Stimulated activated CD4-positive, alpha-beta T cell treated with anti-CD3 and anti-CD28 coated beads, Interleukin-1b, Interleukin-23, amount 100 ng/mL, for 24 hours (primary cell): ENCODE data around the gene SLC7A5.
"Not testable (repeated sequence)": the region's sequence is repeated elsewhere in the genome, so short reads cannot be mapped to it uniquely, and the experiment has no call there.

ENCODE experiments used
- DNase-seq, 4 experiments: peaks; one replicate each; pipeline ENCODE4 v3.0.0-alpha.2; 2020; ENCODE audit warnings: low read depth in 4 of 4, low spot score in 1 of 4

SLC7A5 gene

DNA sequence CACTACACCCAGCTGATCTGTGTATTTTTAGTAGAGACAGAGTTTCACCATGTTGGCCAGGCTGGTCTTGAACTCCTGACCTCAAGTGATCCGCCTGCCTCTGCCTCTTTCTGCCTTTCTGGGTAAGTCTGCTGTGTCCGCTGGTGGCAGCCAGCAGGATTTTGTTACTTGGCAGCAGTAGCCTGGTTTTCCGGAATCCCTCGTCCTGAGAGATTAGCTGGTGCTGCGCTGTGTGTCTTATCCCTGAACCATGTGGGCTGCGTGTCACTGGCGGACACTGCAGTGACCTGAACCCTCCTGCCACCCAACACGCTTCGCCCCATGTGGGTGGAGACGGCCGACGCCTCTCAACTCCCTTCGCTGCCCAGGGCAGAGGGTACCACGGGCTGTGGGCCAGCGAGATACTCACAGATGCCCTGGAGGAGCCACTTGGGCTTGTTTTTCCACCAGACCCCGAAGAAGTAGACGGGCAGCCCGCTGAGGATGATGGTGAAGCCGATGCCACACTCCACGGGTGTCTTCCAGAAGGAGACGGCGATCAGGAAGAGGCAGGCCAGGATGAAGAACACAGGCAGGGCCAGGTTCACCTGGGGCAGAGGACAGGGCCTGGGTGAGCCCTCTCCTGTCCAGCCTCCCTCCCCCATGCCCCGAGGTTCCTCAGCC lies 35.2 kb downstream of the SLC7A5 start:
- DNase-seq, result no peak

DNA sequence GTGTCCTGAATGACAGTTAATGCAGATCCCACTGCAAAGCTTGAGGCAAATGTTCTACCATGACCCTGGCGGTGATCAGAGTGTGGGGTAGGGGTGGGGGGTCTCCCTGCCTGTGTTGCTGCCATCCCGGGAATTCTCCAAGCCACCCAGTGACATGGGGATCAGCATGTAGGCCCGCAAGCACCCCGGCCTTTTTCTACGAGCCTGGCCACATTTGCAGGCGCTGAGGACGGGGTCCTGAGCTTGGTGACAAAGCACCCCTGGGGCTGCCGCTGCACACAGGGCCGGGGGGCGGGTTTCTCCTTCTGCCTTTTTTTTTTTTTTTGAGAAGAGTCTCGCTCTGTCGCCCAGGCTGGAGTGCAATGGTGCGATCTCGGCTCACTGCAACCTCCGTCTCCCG lies 35.8 kb downstream of the SLC7A5 start:
- DNase-seq, result no peak

DNA sequence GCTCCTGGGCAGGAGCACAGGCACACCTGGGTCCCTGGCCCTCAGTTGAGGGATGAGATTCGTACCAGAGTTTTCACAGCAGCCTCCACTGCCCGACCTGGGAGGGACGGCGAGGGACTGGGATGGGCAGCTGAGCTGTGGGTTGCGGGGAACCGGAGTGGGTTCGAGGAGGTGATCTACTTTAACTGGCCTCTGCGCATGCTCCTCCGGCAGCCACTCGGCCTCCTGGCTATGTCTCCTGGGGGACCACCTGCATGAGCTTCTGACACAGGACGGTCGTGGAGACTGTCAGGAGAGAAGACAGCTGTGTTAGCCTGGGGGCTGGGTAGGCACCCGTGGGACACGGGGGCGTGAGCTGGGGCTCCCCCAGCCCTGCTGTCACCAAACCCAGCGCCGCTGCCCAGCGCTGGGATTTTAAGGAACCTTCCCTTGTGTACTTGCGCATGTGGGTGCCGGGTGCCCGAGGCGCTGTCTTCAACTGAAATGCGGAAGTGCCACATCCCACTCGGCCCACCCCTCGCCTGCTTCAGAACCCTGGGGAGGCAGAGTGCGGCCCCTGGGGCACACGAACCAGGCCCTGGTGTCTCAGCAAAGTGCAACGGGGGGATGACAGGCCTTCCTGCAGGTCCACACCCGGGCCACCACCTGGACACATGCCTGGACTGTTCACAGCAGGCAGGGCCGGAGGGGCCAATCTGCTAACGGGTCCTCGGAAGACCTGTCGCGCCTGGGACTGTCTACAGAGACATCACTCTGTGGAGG lies 36.4 kb downstream of the SLC7A5 start:
- no peak for DNase-seq

DNA sequence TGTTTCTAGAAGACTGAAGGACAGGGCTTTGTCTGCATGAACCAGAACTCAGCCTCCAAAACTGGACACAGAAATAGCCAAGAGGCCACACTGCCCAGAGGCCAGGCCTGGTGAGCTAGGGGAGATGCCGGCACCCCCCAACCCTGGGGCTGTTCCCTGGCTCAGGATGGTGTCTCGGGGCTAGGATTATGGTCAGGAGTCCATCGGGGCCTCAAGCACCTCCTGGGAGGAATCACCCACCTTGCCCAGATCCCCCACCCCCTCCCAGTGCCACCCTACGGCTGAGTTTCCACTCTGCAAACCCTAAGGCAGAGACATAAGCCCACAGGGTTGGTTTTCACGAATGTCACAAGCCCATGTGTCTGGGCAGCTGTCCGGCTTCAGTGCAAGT lies 37.2 kb downstream of the SLC7A5 start:
- no peak for DNase-seq

DNA sequence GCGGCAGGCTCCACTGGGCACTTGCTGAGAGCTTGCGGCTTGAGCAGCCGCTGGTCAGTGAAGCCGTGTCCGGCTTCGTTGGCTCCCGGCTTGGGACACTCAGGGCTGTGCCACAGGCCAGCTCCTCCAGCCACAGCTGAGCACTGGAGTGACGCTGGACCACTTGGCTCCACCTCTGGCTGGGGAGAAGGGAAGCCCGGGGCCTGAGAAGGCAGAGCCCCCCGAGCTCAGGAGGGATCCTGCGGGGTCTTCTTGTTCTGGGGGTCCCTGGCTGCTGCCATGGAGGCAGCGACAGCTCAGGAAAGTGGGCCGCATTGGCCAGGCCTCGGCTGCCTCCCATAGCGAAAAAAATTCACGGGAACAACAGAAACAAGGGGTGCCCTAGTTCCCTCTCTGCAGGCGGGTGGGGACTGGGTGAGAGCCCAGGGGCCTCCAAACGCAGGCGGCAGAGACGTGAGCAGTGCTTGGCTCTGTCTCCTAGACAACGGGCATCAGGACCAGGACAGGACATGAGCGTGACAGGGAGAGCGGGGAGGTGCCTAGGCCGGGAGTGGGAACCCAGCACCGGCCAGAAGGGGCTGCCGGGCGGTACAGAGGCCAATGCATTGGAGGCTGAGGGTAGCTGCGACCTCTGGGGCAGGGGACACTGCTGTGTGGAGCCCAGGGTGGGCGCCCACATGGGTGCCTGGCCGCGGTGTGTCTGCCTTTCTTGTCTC lies 37.7 kb downstream of the SLC7A5 start:
- DNase-seq, result no peak

DNA sequence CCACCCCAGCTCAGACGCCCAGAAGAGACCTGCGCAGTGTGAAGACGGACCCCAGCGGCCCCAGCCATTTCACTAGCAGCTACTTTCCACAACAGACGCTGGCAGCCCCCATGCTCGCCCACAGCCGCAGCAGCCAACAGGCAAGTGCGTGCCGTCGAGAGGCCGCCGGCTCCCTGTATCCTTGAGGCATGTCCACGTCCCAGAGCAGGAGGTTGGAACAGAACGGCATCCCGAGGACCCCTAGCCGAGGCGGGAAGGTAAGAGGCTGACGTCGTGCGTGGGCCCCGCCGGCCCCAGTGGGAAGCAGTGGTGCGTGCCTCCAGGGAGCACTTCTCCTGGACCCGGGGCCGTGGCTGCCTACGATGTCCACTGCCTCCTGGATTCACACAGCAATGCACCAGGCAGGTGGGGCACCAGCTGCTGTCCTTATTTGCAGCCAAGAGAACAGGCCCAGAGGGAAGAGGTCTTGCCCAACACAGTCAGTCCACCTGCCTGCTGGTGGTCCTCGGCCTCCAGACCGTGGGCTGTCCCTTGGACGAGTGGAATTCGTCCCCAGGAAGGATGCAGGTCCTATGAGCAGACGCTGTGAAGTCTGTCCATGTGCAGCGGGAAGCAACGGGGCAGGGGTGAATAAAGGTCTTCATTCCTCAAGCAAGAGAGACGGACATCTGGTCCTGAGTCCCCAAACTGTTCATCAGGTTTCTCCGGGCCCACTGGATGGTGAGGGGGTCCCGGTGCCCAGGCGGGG lies 38.5 kb downstream of the SLC7A5 start:
- DNase-seq, result no peak

- no peak for DNase-seq
These were observed 39.2 kb downstream of the SLC7A5 start for GRCh38 chr16:87829988-87830672.

- DNase-seq, result no peak
These were observed 39.7 kb downstream of the SLC7A5 start for GRCh38 chr16:87829622-87829980.

DNA sequence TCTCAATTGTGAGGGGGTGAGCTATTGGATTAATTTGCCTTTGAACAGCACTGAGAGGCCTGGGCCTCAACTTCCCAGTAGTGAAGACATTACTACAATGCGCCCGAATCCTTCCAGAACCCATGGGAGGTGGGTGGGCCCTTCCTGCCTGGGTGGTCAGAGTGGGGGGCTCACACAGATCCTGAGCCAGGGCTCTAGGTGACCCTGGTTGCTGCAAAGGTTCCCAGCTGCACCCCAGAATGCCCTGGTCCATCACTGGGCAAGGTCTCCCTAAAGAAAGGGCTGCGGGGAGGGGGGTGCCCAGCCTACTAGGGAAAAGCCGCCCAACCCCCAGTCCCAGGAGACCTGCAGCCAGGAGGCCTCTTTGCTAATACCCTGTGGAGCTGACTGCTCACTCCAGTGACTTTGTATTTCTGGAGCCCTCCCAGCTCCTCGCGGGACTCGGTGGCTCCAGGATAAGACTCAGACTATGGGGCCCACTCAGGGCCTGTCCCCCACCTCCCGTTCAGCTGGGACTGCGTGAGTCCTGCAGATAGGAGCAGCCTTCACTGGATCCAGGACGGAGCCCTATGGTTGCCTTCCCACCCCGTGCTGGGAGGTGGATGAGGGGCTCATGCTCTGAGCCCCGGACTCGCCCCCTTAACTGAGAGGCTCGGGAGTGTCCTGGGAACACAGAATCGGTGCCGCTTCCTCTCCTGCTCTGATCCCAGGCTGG lies 40.2 kb downstream of the SLC7A5 start:
- DNase-seq, result no peak

DNA sequence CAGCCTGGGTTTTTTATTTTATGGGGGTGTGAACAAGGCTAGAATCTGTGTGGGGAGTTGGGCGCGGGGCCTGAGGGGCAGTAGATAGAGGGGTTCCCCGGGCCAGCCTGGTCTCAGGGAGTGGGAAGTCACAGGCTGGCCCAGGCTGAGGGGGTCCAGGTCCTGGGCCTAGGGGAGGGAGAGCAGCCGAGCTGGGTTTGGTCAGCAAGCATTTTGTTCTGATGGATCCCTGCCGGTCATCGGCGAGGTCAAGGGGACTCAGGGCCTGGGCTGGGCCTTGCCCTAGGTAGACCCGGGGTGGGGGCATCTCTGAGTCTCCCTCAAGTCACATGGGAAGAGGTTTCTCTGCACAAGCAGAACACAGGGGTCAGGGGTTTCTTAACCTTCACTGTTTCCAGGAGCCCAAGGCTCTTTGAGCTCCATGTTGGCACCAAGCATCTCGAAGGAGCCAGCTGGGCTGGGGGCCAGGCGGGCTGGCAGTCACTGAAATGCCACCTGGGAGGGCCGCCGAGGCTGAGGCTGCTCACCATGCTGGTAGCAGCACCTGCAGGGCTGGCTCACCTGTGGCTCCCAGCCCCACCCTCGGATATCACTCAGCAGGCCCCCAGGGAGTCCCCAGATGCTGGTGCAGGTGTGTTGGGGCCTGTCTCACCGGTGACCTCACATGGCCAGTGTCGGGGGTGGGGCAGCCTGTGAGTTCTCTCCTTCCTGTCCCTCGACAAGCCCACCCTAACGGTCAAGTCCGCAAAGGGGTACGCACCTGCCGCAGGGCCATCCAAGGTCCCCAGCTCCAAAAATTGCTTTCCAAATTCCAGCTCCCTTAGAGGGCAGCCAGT lies 41.0 kb downstream of the SLC7A5 start:
- no peak for DNase-seq

GRCh38 chr16:87827588-87827915 lies 41.8 kb downstream of the SLC7A5 start:
- DNase-seq, result not testable (repeated sequence)

GRCh38 chr16:87826798-87827587 lies 42.3 kb downstream of the SLC7A5 start:
- no peak for DNase-seq

DNA sequence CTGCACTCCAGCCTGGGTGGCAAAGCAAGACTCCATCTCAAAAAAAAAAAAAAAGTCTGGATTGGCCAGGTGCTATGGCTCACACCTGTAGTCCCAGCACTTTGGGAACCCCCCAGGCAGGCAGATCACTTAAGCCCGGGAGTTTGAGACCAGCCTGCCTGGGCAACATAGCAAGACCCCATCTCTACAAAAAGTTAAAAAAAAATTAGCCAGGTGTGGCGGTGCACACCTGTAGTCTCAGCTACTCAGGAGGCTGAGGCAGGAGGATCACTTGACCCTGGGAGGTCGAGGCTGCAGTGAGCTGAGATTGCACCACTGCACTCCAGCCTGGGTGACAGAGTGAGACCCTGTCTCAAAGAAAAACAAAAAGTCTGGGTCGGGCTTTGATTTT lies 42.9 kb downstream of the SLC7A5 start:
- not testable (repeated sequence) for DNase-seq

- DNase-seq, result not testable (repeated sequence)
These were observed 43.5 kb downstream of the SLC7A5 start for GRCh38 chr16:87825842-87826120.

DNA sequence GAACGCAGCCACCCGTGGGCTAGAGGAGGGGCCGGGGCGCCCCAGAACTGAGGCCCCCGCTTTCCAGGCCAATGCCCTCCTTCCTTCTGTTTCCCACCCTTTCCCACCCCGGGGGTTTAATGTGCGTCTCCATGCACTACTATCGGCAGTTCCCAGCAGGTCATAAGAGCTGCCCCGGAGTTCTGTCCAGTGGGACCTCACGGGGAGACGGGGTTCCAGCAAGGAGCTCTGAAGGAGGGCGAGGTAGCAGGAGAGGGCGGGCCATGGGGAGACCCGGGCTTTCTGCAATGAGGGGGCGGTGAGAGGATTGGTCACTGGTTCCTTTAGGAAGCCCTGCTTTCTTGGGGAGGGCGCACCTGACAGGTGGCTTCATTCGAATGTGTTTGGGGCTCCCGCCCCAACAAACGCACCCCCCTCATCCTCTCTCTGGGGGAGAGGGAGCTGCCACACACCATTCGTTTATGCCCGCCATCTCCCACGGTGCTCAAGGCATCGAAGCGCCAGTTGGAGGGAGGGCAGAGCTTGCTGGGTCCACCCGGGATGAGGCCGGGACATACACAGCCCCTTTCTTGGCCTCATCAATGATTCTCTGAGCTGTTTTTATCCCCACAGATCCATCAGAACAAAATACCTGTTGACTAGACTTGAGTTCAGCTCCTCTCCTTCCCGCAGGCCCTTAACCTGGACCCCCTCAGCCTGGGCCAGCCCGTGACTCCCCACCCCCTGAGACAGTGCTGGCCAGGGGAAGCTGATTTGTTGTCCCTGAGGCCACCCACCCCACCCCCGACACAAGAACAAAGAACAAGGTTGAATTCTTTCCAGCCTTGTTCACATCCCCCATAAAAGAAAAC lies 44.1 kb downstream of the SLC7A5 start:
- DNase-seq, result no peak

- DNase-seq, result no peak
These were observed 45.0 kb downstream of the SLC7A5 start for GRCh38 chr16:87824016-87824990.
